ENCODE results near the gene LARP7.
"Not testable (repeated sequence)": the region's sequence is repeated elsewhere in the genome, so short reads cannot be mapped to it uniquely, and the experiment has no call there.

LARP7 gene

GRCh38 chr4:112651641-112652040 lies 14.7 kb downstream of the LARP7 start:
- no peak for DNase-seq

GRCh38 chr4:112652216-112652615 lies 15.3 kb downstream of the LARP7 start:
- DNase-seq, result no peak

GRCh38 chr4:112655270-112655669 lies 18.3 kb downstream of the LARP7 start:
- no peak for DNase-seq

- DNase-seq, result not testable (repeated sequence)
These were observed 19.2 kb downstream of the LARP7 start for GRCh38 chr4:112656115-112656514.

- DNase-seq, result no peak
These were observed 27.7 kb downstream of the LARP7 start for GRCh38 chr4:112664611-112665010.

- no peak for DNase-seq
These were observed 31.2 kb downstream of the LARP7 start for GRCh38 chr4:112668131-112668530.

- DNase-seq, result no peak
These were observed 36.1 kb downstream of the LARP7 start for GRCh38 chr4:112673076-112673475.

- no peak for DNase-seq
These were observed 36.7 kb downstream of the LARP7 start for GRCh38 chr4:112673686-112674085.

- no peak for DNase-seq
These were observed 37.4 kb downstream of the LARP7 start for GRCh38 chr4:112674376-112674775.

- no peak for DNase-seq
These were observed 40.7 kb downstream of the LARP7 start for GRCh38 chr4:112677519-112678091.

GRCh38 chr4:112680996-112681395 lies 44.1 kb downstream of the LARP7 start:
- no peak for DNase-seq

- DNase-seq, result no peak
These were observed 56.6 kb downstream of the LARP7 start for GRCh38 chr4:112693507-112693906.

- DNase-seq, result no peak
These were observed 63.7 kb downstream of the LARP7 start for GRCh38 chr4:112700679-112701078.

GRCh38 chr4:112702892-112703291 lies 65.9 kb downstream of the LARP7 start:
- no peak for DNase-seq

- no peak for DNase-seq
These were observed 67.4 kb downstream of the LARP7 start for GRCh38 chr4:112704322-112704721.

GRCh38 chr4:112704991-112705845 lies 68.3 kb downstream of the LARP7 start:
- DNase-seq, result peak; percentile 16 to 19

- DNase-seq, result peak; percentile 17 to 19
These were observed 69.2 kb downstream of the LARP7 start for GRCh38 chr4:112705891-112706839.

GRCh38 chr4:112706840-112707207 lies 69.9 kb downstream of the LARP7 start:
- DNase-seq, result no peak
